IMR-90 (cell line): Measurements from ENCODE around the gene TRDN. TPM values are rescaled to one million over a fixed set of nuclear protein-coding genes. Genes with fewer than 3 reads are reported as not detected.

Experiments
- ATAC-seq: fragments of 200-7000 bp; cut with Tn5 transposase; 2 replicates; pipeline ENCODE4 v1.9.1; 2020; ENCODE audit warnings: low read depth, mild to moderate bottlenecking, moderate library complexity
- BruUV-seq: library from RNA; stranded (reverse); fragments of 400-500 nt; replicated peaks from 2 replicates; lab custom pipeline; 2021; lab: Mats Ljungman, UMichigan
- CTCF ChIA-PET: fragments of 300-600 bp; formaldehyde crosslinking; extraction: SDS; loops from one replicate; lab custom pipeline; 2021; ENCODE audit warnings: antibody characterized with exemption; lab: Yijun Ruan, JAX
- POLR2A ChIA-PET: fragments of 300-600 bp; sonication (Branson Sonifier 250); formaldehyde crosslinking; loops from one replicate; lab custom pipeline; 2022; ENCODE audit warnings: antibody characterized with exemption; ENCODE audit not compliant: unreplicated experiment; lab: Charles Lee
- DNase-seq: peaks from one replicate; pipeline ENCODE4 v3.0.0; 2013
- H2AFZ ChIP-seq: replicated peaks from 2 replicates; pipeline ENCODE3; 2013; ENCODE audit warnings: low read length, mild to moderate bottlenecking; ENCODE audit not compliant: poor library complexity
- H2AK5ac ChIP-seq: 2 replicates; pipeline ENCODE4 v1.6.1; 2013; ENCODE audit warnings: low read depth, low read length, inconsistent platforms
- H2AK9ac ChIP-seq: replicated peaks from 2 replicates; pipeline ENCODE3; 2013; ENCODE audit warnings: mild to moderate bottlenecking, low read depth, low read length, moderate library complexity; ENCODE audit not compliant: poor library complexity
- H2BK120ac ChIP-seq: 2 replicates; pipeline ENCODE4 v1.6.1; 2013; ENCODE audit warnings: low read depth, low read length, inconsistent platforms
- H2BK15ac ChIP-seq: 3 replicates; pipeline ENCODE4 v1.6.1; 2013; ENCODE audit warnings: low read depth, low read length, inconsistent platforms
- H2BK20ac ChIP-seq: 2 replicates; pipeline ENCODE4 v1.6.1; 2013; ENCODE audit warnings: low read depth, mild to moderate bottlenecking, inconsistent platforms, low read length, moderate library complexity
- H2BK5ac ChIP-seq: 2 replicates; pipeline ENCODE4 v1.6.1; 2013; ENCODE audit warnings: mild to moderate bottlenecking, low read depth, low read length, inconsistent platforms; ENCODE audit not compliant: poor library complexity, severe bottlenecking
- H3K14ac ChIP-seq: replicated peaks from 2 replicates; pipeline ENCODE4 v1.6.1; 2013; ENCODE audit warnings: low read depth, low read length, inconsistent platforms
- H3K18ac ChIP-seq: 2 replicates; pipeline ENCODE4 v1.6.1; 2013; ENCODE audit warnings: low read depth, low read length, control low read depth
- H3K23ac ChIP-seq: 2 replicates; pipeline ENCODE4 v1.6.1; 2013; ENCODE audit warnings: low read depth, low read length, inconsistent platforms
- H3K27ac ChIP-seq: 2 replicates; pipeline ENCODE4 v1.5.1; 2013; ENCODE audit warnings: mild to moderate bottlenecking, control low read depth, low read length; ENCODE audit not compliant: insufficient read depth
- H3K27me3 ChIP-seq: 2 replicates; pipeline ENCODE4 v1.6.1; 2013; ENCODE audit warnings: low read length; ENCODE audit not compliant: control insufficient read depth, insufficient read depth
- H3K36me3 ChIP-seq: 2 replicates; pipeline ENCODE4 v1.6.1; 2013; ENCODE audit warnings: low read length, mixed read lengths; ENCODE audit not compliant: control insufficient read depth, insufficient read depth
- H3K4ac ChIP-seq: 2 replicates; pipeline ENCODE4 v1.6.1; 2013; ENCODE audit warnings: low read depth, low read length, inconsistent platforms
- H3K4me1 ChIP-seq: 2 replicates; pipeline ENCODE4 v1.6.1; 2013; ENCODE audit warnings: low read length, mixed read lengths; ENCODE audit not compliant: control insufficient read depth, insufficient read depth
- H3K4me2 ChIP-seq: 2 replicates; pipeline ENCODE4 v1.6.1; 2013; ENCODE audit warnings: low read depth, mild to moderate bottlenecking, control low read depth, low read length, moderate library complexity
- H3K4me3 ChIP-seq: 2 replicates; pipeline ENCODE4 v1.5.1; 2013; ENCODE audit warnings: low read depth, mild to moderate bottlenecking, control low read depth, low read length, moderate library complexity; ENCODE audit not compliant: insufficient read depth
- H3K56ac ChIP-seq: 2 replicates; pipeline ENCODE4 v1.6.1; 2013; ENCODE audit warnings: low read length, inconsistent platforms; ENCODE audit not compliant: insufficient read depth; ENCODE audit errors: extremely low read depth
- H3K79me1 ChIP-seq, 2 experiments: 2 replicates each; pipeline ENCODE4 v1.6.1; 2013; ENCODE audit warnings: low read length in 2 of 2, inconsistent platforms in 1 of 2, low read depth in 1 of 2
- H3K9ac ChIP-seq: 2 replicates; pipeline ENCODE4 v1.6.1; 2013; ENCODE audit warnings: low read depth, low read length, control low read depth
- H3K9me1 ChIP-seq: 2 replicates; pipeline ENCODE4 v1.6.1; 2013; ENCODE audit warnings: low read length, inconsistent platforms; ENCODE audit not compliant: insufficient read depth
- H3K9me3 ChIP-seq: 2 replicates; pipeline ENCODE4 v1.6.1; 2013; ENCODE audit warnings: low read length; ENCODE audit not compliant: control insufficient read depth, insufficient read depth
- H4K20me1 ChIP-seq: 2 replicates; pipeline ENCODE4 v1.6.1; 2013; ENCODE audit warnings: low read length, inconsistent platforms; ENCODE audit not compliant: insufficient read depth
- H4K5ac ChIP-seq: 2 replicates; pipeline ENCODE4 v1.6.1; 2013; ENCODE audit warnings: mild to moderate bottlenecking, low read depth, low read length, control low read depth
- H4K8ac ChIP-seq, 2 experiments: 2 replicates each; pipeline ENCODE4 v1.6.1; 2013; ENCODE audit warnings: low read depth in 2 of 2, low read length in 2 of 2, control low read depth in 1 of 2, inconsistent platforms in 1 of 2
- H4K91ac ChIP-seq: 2 replicates; pipeline ENCODE4 v1.6.1; 2013; ENCODE audit warnings: low read depth, low read length, inconsistent platforms; ENCODE audit not compliant: insufficient read depth
- CEBPB ChIP-seq: IDR thresholded peaks from 2 replicates; pipeline ENCODE4 v1.6.1; 2012; ENCODE audit warnings: low read depth, low read length, improper control_type of control experiment
- CHD1 ChIP-seq: IDR thresholded peaks from 2 replicates; pipeline ENCODE4 v1.6.1; 2012; ENCODE audit warnings: low read depth, low read length, improper control_type of control experiment
- NFE2L2 ChIP-seq: fragments of 150-350 bp; IDR thresholded peaks from 2 replicates; pipeline ENCODE4 v1.6.1; 2016; ENCODE audit warnings: low read depth, mild to moderate bottlenecking, low read length
- POLR2A ChIP-seq: IDR thresholded peaks from 2 replicates; pipeline ENCODE4 v1.6.1; 2012; ENCODE audit warnings: mild to moderate bottlenecking, low read depth, low read length
- RAD21 ChIP-seq: IDR thresholded peaks from 2 replicates; pipeline ENCODE4 v1.6.1; 2012; ENCODE audit warnings: low read length, improper control_type of control experiment
- RCOR1 ChIP-seq: IDR thresholded peaks from 2 replicates; pipeline ENCODE4 v1.6.1; 2012; ENCODE audit warnings: mild to moderate bottlenecking, low read length, improper control_type of control experiment; ENCODE audit not compliant: insufficient replicate concordance
- USF2 ChIP-seq: fragments of 150-350 bp; IDR thresholded peaks from 2 replicates; pipeline ENCODE4 v1.6.1; 2017; ENCODE audit warnings: mild to moderate bottlenecking, antibody characterized with exemption, low read length, low read depth
- WGBS, 2 experiments: methylation state at CpG; one replicate each; pipeline versions ENCODE4 v1.1.5 to v1.1.7; 2013; ENCODE audit warnings: missing lambda C conversion rate in 2 of 2; ENCODE audit not compliant: insufficient read length in 1 of 2; ENCODE audit errors: extremely low coverage in 2 of 2; 5-methylcytosine and 5-hydroxymethylcytosine counted together
- dilution Hi-C: fragments of 300-500 bp; cut with HindIII; formaldehyde crosslinking; loops from one replicate; pipeline ENCODE4 v1.14.3; 2018; ENCODE audit warnings: low sequenced_read_pairs; ENCODE audit not compliant: unreplicated experiment
- in situ Hi-C: fragments of 300-500 bp; cut with MboI; formaldehyde crosslinking; loops from 3 replicates; pipeline ENCODE4 v1.14.3; 2019; ENCODE audit warnings: low sequenced_read_pairs, inconsistent platforms, mixed read lengths
- intact Hi-C: fragments of 100-400 bp; cut with micrococcal nuclease; formaldehyde crosslinking; loops from 2 replicates; pipeline ENCODE4 v1.10.0; 2022
- polyA plus RNA-seq, 3 experiments: library from polyadenylated mRNA; depleted of rRNA; stranded (reverse); fragments of >200 nt; gene quantifications; 2 replicates each; pipeline ENCODE4 v1.2.3, GENCODE V29; 2012; ENCODE audit warnings: low replicate concordance in 1 of 3
- total RNA-seq: library from RNA; depleted of rRNA; stranded (reverse); fragments of >200 nt; gene quantifications from 2 replicates; pipeline ENCODE4 v1.2.3, GENCODE V29; 2012

TRDN gene
- total and polyA plus RNA-seq, 2 of the 4 experiments (the other 2 are of a cell fraction): not detected

- H3K27ac ChIP-seq: no peak overlapping the region
- no peak overlapping the region for H3K4ac ChIP-seq
- intact Hi-C loops (no loop called here), in situ Hi-C loops (no loop called here), dilution Hi-C loops (no loop called here)
- ChIA-PET CTCF (no interaction called here), POLR2A (no interaction called here)
- no peaks in the 10 kb centered on the region for H3K27me3 ChIP-seq
- no CpG with 5 or more reads among the region's 1 CpG for WGBS, 2 experiments
- H3K9me1 ChIP-seq: no peaks in the 10 kb centered on the region
- ATAC-seq: no peak
- H4K91ac ChIP-seq: no peak overlapping the region
- no peaks in the 10 kb centered on the region for H3K79me1 ChIP-seq
- no peak overlapping the region for H4K5ac ChIP-seq
- DNase-seq: no peak
- no peak overlapping the region for H2BK120ac ChIP-seq
- H3K4me3 ChIP-seq: no peak overlapping the region
- no peak for TF ChIP-seq CHD1
- no peak for TF ChIP-seq RAD21
- no peak for TF ChIP-seq RCOR1
- TF ChIP-seq USF2: no peak
- no peak for TF ChIP-seq CEBPB
- no peak for TF ChIP-seq NFE2L2
- no peak for TF ChIP-seq POLR2A
- no peaks in the 10 kb centered on the region for H3K36me3 ChIP-seq
- H3K18ac ChIP-seq: no peak overlapping the region
- no peak overlapping the region for H2BK15ac ChIP-seq
- no peaks in the 10 kb centered on the region for H4K20me1 ChIP-seq
- no peak overlapping the region for H2AK9ac ChIP-seq
- no peak overlapping the region for H2AFZ ChIP-seq
- H4K8ac ChIP-seq: no peak overlapping the region
- no peak overlapping the region for H2BK20ac ChIP-seq
- H3K9ac ChIP-seq: no peak overlapping the region
- H3K9me3 ChIP-seq: peaks cover 3% of the 10 kb centered on the region; the same call in 1 of the 2 replicates
- no peak overlapping the region for H3K23ac ChIP-seq
- H2AK5ac ChIP-seq: no peak overlapping the region
- no peak overlapping the region for H3K14ac ChIP-seq
- H3K4me1 ChIP-seq: no peaks in the 10 kb centered on the region
- BruUV-seq: no TSS peak
- H3K56ac ChIP-seq: no peak overlapping the region
- no peak overlapping the region for H2BK5ac ChIP-seq
- H3K4me2 ChIP-seq: no peak overlapping the region
Observed at GRCh38 chr6:123589317-123589716, 47.4 kb downstream of the TRDN start.
